Ishikawa (cell line): ENCODE data around the gene KDM2A.

Source experiments
- CEBPB ChIP-seq: IDR thresholded peaks from 2 replicates; pipeline ENCODE4 v1.6.1; 2012
- CREB1 ChIP-seq: IDR thresholded peaks from 2 replicates; pipeline ENCODE4 v1.6.1; 2012; ENCODE audit warnings: low read depth
- EGR1 ChIP-seq: IDR thresholded peaks from 2 replicates; pipeline ENCODE4 v1.6.1; 2012
- EP300 ChIP-seq: IDR thresholded peaks from 2 replicates; pipeline ENCODE4 v1.6.1; 2012; ENCODE audit warnings: borderline replicate concordance
- FOXM1 ChIP-seq: IDR thresholded peaks from 2 replicates; pipeline ENCODE4 v1.6.1; 2012; ENCODE audit warnings: low read depth, borderline replicate concordance
- MAX ChIP-seq: IDR thresholded peaks from 2 replicates; pipeline ENCODE4 v1.6.1; 2012
- NFIC ChIP-seq: IDR thresholded peaks from 2 replicates; pipeline ENCODE4 v1.6.1; 2012
- RAD21 ChIP-seq: IDR thresholded peaks from 2 replicates; pipeline ENCODE4 v1.6.1; 2012; ENCODE audit warnings: low read depth
- REST ChIP-seq: IDR thresholded peaks from 2 replicates; pipeline ENCODE4 v1.6.1; 2012; ENCODE audit warnings: low read depth, mild to moderate bottlenecking
- TAF1 ChIP-seq: IDR thresholded peaks from 2 replicates; pipeline ENCODE4 v1.6.1; 2012; ENCODE audit warnings: low read depth, mild to moderate bottlenecking
- TCF12 ChIP-seq: IDR thresholded peaks from 2 replicates; pipeline ENCODE4 v1.6.1; 2012; ENCODE audit warnings: low read depth
- USF1 ChIP-seq: IDR thresholded peaks from 2 replicates; pipeline ENCODE4 v1.6.1; 2012
- YY1 ChIP-seq: IDR thresholded peaks from 2 replicates; pipeline ENCODE4 v1.6.1; 2012; ENCODE audit warnings: low read depth
- ZBTB7A ChIP-seq: IDR thresholded peaks from 2 replicates; pipeline ENCODE4 v1.6.1; 2012; ENCODE audit warnings: low read depth

DNA sequence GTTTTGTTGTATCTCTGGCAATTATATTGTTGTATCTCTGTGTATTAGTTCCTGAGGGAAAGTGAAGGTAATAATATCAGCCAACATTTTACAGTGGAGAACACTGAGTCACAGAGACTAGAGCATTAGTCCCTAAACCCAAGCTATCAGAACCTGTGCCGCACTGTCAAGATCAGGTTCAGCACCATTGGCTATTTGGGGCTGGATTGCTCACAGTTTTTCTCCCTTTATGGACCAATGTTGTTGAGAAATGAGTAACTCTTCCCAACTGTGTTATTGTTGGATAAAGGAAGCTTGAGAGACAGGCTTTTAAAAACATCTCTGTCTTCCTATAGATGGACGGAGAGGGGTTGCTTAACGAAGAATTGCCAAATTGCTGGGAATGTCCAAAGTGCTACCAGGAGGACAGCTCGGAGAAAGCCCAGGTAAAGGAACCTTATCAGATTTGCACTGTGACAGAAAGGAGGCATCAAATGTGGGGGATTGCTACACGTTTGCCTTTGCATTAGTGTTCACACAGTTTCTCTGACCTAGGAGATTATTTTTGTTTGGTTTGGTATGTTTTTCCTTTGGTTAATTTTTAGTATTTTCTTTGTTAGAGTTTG lies 129.0 kb downstream of the KDM2A start:
- TF ChIP-seq EP300 (no peak), CREB1 (no peak), TAF1 (no peak), YY1 (no peak), NFIC (no peak), REST (no peak), RAD21 (no peak), CEBPB (no peak), FOXM1 (no peak), EGR1 (no peak), MAX (no peak), USF1 (no peak), TCF12 (no peak), ZBTB7A (no peak)
